HG03565 (cell line): ENCODE data around the gene EDDM3A.

Experiments used
- ATAC-seq: cut with Tn5 transposase; IDR thresholded peaks from one replicate; pipeline ENCODE4 v1.9.1; 2021; ENCODE audit warnings: mild to moderate bottlenecking, moderate library complexity; ENCODE audit not compliant: unreplicated experiment

The EDDM3A gene

GRCh38 chr14:20782280-20782890 is 36.7 kb downstream of the EDDM3A start:
- peak; percentile 41 for ATAC-seq

GRCh38 chr14:20787025-20787424 is 41.3 kb downstream of the EDDM3A start:
- ATAC-seq = no peak

- ATAC-seq = no peak
Observed at GRCh38 chr14:20789230-20789813, 43.6 kb downstream of the EDDM3A start.

DNA sequence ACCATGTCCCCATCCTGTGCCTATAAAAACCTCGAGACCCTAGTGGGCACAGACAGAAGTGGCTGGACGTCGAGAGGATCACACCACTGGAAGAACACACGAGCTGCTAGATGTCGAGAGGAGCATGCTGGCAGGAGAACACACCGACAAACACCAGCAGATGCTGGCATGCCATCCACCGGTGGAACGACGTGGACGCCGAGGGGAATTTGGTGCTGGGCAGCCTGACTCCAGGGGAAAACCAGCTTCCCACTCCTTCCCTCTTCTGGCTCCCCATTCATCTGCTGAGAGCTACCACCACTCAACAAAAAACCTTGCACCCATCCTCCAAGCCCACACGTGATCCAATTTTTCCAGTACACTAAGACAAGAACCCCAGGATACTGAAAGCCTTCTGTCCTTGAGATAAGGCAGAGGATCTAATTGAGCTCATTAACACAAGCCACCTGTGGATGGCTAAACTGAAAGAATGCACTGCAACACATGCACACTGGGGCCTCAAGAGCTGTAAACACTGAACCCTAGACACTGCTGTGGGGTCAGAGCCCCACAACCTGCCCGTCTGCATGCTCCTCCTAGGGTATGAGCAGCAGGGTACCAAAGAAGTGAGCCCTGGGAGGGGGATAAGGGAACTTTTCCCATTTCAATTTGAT is 44.9 kb downstream of the EDDM3A start:
- no peak for ATAC-seq

DNA sequence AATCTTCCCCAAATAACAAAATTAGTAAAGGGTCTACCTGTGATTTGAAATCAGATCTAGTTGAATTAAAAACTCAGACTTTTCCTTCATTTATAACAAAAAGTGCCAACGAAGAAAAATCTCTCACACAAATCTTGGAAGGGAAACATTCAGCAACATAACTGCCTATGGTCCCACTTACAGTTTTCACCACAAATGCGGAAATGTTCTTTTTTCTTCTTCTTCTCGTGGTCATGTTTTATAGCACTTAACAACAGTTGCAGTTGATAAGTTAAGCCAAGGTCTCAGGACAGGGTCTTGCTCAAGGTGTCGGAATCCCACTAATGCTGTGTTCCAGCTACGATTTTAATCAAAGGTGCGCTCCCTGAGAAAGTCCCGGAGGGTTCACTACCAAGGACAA is 45.5 kb downstream of the EDDM3A start:
- ATAC-seq = no peak

DNA sequence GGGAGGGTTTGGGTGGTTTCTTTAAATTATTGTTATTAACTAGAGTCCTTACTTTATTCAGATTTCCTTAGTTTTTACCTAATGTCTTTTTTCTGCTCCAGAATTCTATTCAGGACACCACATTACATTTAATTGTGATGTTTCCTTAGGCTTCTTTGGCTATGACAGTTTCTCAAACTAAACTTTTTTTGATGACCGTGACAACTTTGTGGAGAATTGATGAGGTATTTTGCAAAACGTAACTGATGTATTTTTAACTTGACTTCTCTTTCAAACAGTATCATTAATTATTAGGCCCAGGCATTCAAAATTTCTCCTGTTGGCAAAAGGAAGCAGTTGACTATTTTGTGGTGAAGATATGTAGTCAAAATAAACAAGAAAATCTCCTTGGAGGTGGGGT is 45.9 kb downstream of the EDDM3A start:
- ATAC-seq = no peak

DNA sequence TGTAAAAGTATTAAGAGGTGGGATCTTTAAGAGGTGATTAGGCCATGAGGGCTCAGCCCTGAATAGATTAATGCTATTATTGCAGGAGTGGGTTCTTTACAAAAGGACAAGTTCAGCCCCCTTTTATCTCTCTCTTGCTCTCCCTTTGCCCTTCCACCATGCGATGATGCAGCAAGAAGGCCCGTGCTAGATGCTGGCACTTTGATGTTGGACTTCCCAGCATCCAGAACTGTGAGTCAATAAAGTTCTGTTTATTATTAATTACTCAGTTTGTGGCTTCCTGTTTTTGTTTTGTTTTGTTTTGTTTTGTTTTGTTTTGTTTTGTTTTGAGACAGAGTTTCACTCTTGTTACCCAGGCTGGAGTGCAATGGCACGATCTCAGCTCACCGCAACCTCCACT is 46.9 kb downstream of the EDDM3A start:
- no peak for ATAC-seq

GRCh38 chr14:20794644-20795369 is 49.1 kb downstream of the EDDM3A start:
- ATAC-seq = no peak

DNA sequence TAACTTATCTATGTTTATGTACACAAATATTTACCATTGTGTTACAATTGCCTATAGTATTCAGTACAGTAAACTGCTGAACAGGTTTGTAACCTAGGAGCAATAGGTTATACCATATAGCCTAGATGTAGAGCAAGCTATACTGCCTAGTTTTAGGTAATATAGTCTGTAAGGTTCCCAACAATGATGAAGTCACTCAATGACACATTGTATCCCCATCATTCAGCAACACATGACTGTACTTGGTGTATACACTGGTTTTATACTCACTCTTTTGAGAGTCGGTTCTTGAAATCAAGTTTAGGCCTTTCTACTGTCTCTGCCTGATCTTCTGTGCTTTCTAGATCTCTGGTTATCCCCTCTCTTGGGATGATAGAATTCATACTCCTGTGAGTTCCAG is 51.5 kb downstream of the EDDM3A start:
- ATAC-seq = no peak
